HT1080 (cell line): ENCODE measurements around the gene CLEC4A. TPM values are rescaled to one million over a fixed set of nuclear protein-coding genes. Genes with fewer than 3 reads are reported as not detected.

Experiments used
- total RNA-seq: library from RNA; depleted of rRNA; stranded (reverse); fragments of >200 nt; shearing (Covaris generic); gene quantifications from 2 replicates; pipeline ENCODE4 v1.2.3, GENCODE V29; 2014; rRNA removed

Gene CLEC4A
- total RNA-seq, 1 experiment from 2014 or later: not detected

Other genes with a start within 250 kb of the CLEC4A start
- 12.0 and 17.0 TPM in 2 replicates for gene SLC2A3, start 187.4 kb upstream of the CLEC4A start, total RNA-seq
- 5.8 and 7.4 TPM in 2 replicates for gene FOXJ2, start 90.9 kb upstream of the CLEC4A start, total RNA-seq
- 1.9 and 3.1 TPM in 2 replicates for gene C3AR1, start 57.3 kb upstream of the CLEC4A start, total RNA-seq
- 51.0 and 62.7 TPM in 2 replicates for gene NECAP1, start 41.3 kb upstream of the CLEC4A start, total RNA-seq
- gene ZNF705A, start 33.4 kb downstream of the CLEC4A start, total RNA-seq: not detected in 2 replicates
- not detected in 2 replicates for gene FAM90A1, start 104.0 kb downstream of the CLEC4A start, total RNA-seq